IMR-90 (cell line): ENCODE results near the gene RGMA.

Experiments used
- CEBPB ChIP-seq: IDR thresholded peaks from 2 replicates; pipeline ENCODE4 v1.6.1; 2012; ENCODE audit warnings: low read depth, low read length, improper control_type of control experiment
- CTCF ChIP-seq: conservative IDR thresholded peaks from 2 replicates; pipeline ENCODE4 v1.5.1; 2012; ENCODE audit warnings: mild to moderate bottlenecking, low read depth, low read length, improper control_type of control experiment
- FOS ChIP-seq: fragments of 150-350 bp; IDR thresholded peaks from 2 replicates; pipeline ENCODE4 v1.6.1; 2016; ENCODE audit warnings: low read depth, low read length
- MAFK ChIP-seq: IDR thresholded peaks from 2 replicates; pipeline ENCODE4 v1.6.1; 2012; ENCODE audit warnings: low read depth, low read length, improper control_type of control experiment
- POLR2A ChIP-seq: IDR thresholded peaks from 2 replicates; pipeline ENCODE4 v1.6.1; 2012; ENCODE audit warnings: mild to moderate bottlenecking, low read depth, low read length
- RAD21 ChIP-seq: IDR thresholded peaks from 2 replicates; pipeline ENCODE4 v1.6.1; 2012; ENCODE audit warnings: low read length, improper control_type of control experiment
- RCOR1 ChIP-seq: IDR thresholded peaks from 2 replicates; pipeline ENCODE4 v1.6.1; 2012; ENCODE audit warnings: mild to moderate bottlenecking, low read length, improper control_type of control experiment; ENCODE audit not compliant: insufficient replicate concordance
- RFX5 ChIP-seq: IDR thresholded peaks from 2 replicates; pipeline ENCODE4 v1.8.0; 2012; ENCODE audit warnings: low read depth, mild to moderate bottlenecking, low read length, moderate library complexity
- SMC3 ChIP-seq: fragments of 150-350 bp; IDR thresholded peaks from 2 replicates; pipeline ENCODE4 v1.6.1; 2016; ENCODE audit warnings: low read depth, mild to moderate bottlenecking, antibody characterized with exemption, low read length, moderate library complexity
- TF ChIP-seq, protein P1 (sequence below): fragments of 150-350 bp; IDR thresholded peaks from 2 replicates; pipeline ENCODE4 v1.6.1; 2017; ENCODE audit warnings: mild to moderate bottlenecking, antibody characterized with exemption, low read length, low read depth

DNA sequence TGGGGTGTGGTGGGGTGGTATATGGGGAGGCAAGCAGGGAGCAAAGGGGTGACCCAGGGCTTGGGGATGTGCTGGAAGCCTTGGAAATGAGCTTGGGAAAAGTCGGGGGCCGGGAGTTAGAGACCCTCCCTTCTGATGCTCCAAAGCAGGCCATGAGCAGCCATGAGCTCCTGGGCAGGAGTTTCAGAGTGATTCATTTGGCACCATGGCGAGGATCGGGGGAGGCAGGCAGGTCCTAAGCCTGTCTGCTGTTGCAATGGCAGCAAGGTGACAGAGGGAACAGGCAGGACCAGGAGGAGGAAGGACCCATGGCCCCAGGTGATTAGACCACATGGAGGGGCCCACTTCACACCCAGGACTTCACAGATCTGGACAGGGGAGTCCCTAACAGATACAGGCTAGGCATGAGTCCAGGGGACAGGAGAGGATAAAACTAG lies 21.3 kb downstream of the RGMA start:
- TF ChIP-seq CTCF (no peak), RCOR1 (no peak), POLR2A (no peak), RAD21 (no peak), SMC3 (no peak), CEBPB (no peak), FOS (no peak), RFX5 (no peak), MAFK (no peak)
- TF ChIP-seq, protein P1, sequence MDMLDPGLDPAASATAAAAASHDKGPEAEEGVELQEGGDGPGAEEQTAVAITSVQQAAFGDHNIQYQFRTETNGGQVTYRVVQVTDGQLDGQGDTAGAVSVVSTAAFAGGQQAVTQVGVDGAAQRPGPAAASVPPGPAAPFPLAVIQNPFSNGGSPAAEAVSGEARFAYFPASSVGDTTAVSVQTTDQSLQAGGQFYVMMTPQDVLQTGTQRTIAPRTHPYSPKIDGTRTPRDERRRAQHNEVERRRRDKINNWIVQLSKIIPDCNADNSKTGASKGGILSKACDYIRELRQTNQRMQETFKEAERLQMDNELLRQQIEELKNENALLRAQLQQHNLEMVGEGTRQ, result no peak
